HEK293 (cell line): ENCODE results near the gene MYRIP.

ENCODE experiments used
- CTCF ChIP-seq: fragments of 450-650 bp; formaldehyde crosslinking; IDR thresholded peaks from 2 replicates; pipeline ENCODE4 v1.5.1; 2016; ENCODE audit warnings: missing biosample characterization, missing genetic modification characterization
- HOXA7 ChIP-seq: sonication (generic); formaldehyde crosslinking; IDR thresholded peaks from 2 replicates; pipeline ENCODE4 v1.8.1; 2022; ENCODE audit warnings: missing genetic modification reagents, borderline replicate concordance
- ZNF19 ChIP-seq: fragments of 450-650 bp; formaldehyde crosslinking; IDR thresholded peaks from 2 replicates; pipeline ENCODE4; 2016; ENCODE audit warnings: missing biosample characterization, missing genetic modification characterization, low read depth
- ZNF214 ChIP-seq: fragments of 450-650 bp; formaldehyde crosslinking; IDR thresholded peaks from 2 replicates; pipeline ENCODE4 v1.5.1; 2017; ENCODE audit warnings: missing biosample characterization, mild to moderate bottlenecking, missing genetic modification characterization, borderline replicate concordance
- ZNF596 ChIP-seq: fragments of 450-650 bp; IDR thresholded peaks from 2 replicates; pipeline ENCODE4 v1.5.0; 2018; ENCODE audit warnings: missing biosample characterization, mild to moderate bottlenecking, missing genetic modification characterization, moderate library complexity

- TF ChIP-seq CTCF (no peak), ZNF19 (tag by site-specific recombination) (no peak), HOXA7 (CRISPR knock-in tag) (no peak), ZNF214 (tag by site-specific recombination) (no peak), ZNF596 (tag by site-specific recombination) (no peak)
These were observed 21.1 kb upstream of the MYRIP start for GRCh38 chr3:39788128-39788883.
